NCI-H146 (cell line): Measurements from ENCODE around the gene PCSK7.
"Not testable (repeated sequence)": the region's sequence is repeated elsewhere in the genome, so short reads cannot be mapped to it uniquely, and the experiment has no call there.

Experiments used
- DNase-seq: peaks from one replicate; lab custom pipeline; 2025; lab: John Stamatoyannopoulos, UW

The PCSK7 gene, protein sequence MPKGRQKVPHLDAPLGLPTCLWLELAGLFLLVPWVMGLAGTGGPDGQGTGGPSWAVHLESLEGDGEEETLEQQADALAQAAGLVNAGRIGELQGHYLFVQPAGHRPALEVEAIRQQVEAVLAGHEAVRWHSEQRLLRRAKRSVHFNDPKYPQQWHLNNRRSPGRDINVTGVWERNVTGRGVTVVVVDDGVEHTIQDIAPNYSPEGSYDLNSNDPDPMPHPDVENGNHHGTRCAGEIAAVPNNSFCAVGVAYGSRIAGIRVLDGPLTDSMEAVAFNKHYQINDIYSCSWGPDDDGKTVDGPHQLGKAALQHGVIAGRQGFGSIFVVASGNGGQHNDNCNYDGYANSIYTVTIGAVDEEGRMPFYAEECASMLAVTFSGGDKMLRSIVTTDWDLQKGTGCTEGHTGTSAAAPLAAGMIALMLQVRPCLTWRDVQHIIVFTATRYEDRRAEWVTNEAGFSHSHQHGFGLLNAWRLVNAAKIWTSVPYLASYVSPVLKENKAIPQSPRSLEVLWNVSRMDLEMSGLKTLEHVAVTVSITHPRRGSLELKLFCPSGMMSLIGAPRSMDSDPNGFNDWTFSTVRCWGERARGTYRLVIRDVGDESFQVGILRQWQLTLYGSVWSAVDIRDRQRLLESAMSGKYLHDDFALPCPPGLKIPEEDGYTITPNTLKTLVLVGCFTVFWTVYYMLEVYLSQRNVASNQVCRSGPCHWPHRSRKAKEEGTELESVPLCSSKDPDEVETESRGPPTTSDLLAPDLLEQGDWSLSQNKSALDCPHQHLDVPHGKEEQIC

DNA sequence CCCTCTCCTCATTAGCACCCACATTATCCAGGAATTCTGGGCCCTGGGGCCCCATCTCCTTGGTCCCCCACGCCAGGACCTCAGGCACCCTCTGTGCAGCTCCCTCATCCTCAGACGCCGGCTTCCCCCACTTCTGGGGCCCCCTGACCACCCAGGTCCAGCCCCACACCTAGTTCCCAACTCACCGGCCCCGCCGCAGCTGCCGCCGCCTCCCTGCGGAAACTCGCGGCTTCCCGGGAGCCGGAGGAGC is at the start of gene PCSK7:
PCSK7 (minus strand) TSS at position 232 of the 250 bp plus-strand sequence. CDS start 2,229 bp downstream, outside the sequence.
- no peak for DNase-seq

DNA sequence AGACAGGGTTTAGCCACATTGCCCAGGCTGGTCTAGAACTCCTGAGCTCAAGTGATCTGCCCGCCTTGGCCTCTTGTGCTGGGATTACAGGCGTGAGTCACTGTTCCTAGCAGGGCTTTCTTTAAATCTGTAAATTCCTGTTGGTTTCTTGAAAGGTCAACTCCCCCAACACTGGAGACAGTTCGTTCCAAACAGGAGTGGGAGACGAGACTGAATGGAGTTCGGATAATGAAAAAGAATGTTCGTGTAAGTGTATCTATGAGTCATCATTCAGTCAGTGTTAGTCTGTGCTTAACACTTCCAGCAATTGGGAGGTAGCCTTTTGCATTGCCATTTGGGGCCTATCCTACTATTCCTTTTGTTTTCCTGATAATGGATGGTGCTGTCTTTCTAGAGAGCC is 49.3 kb upstream of the PCSK7 start:
- DNase-seq: no peak

DNA sequence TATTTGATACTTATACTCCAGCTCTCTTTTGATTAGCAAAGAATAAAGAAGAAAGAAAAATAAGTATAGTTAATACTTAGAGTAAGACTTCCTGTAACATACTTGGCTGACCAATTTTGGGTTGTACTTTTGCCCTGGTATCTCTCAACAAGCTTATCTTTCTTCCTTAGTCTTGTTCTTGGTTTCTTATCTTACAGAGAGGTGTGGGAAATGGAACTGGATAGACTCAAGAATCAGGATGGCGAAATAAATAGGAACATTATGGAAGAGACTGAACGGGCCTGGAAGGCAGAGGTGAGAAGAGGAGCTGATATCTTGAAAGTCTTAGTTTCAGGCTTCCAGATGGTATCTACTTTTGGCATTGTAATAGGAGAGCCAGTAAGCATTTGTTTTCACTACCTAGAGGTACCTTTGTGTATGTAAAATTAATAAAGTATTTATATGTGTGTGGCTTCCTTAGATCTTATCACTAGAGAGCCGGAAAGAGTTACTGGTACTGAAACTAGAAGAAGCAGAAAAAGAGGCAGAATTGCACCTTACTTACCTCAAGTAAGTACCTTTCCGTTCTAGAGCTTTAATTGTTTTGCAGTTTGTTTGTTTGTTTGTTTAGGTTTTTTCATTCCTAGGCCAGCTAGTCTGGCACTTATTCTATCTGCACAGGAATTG is 48.0 kb upstream of the PCSK7 start:
- no peak for DNase-seq

DNA sequence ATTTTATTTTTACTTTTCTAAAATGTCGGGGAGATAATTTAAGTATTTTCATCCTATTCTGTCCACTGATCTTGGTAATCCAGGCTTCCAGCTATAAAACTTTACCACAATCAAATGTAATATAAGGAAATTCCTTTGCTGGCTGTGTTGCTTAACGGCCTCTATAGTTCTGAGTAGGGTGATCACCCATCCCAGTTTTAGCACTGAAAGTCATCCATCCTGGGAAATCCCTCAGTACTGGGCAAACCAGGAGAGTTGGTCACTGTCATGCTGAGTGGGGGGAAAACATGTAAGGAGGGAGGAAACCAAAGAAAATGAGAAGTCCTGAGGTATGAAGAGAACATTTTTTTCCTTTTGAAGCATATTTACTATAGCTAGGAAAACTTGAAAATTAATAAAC is 46.5 kb upstream of the PCSK7 start:
- DNase-seq: no peak

DNA sequence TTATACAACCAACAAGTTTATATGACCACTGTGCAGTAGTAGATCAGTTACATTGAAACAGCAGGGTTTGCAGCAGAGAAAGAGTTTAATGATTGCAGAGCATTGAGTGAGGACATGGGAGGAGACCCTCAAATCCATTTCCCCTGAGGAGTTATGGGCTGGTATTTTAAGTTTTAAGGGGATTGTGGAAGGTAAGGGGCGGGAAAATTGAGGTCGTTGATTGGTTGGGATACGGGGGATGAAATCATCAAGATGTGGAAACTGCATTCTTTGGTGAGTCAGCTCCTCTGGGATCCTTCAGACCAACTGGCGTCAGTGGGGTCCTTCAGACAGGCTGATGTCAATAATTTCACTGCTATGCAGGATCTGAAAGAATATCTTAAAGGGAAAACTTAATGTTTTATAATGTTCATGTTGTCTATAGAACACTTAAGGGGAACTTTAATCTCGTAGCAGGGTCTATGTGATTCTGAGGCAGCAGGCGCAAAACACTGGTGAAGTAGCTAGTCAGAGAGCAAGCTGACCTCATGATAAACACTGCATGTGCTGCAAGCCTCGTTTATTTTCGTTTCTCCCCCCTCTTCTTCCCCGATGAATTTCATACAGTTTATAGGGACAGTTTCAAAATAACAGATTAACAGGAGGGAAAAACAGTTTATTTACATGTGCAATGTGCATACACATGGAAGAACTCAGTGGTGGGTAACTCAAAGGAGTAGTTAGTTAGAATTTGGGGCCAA is 41.8 kb upstream of the PCSK7 start:
- DNase-seq: no peak

DNA sequence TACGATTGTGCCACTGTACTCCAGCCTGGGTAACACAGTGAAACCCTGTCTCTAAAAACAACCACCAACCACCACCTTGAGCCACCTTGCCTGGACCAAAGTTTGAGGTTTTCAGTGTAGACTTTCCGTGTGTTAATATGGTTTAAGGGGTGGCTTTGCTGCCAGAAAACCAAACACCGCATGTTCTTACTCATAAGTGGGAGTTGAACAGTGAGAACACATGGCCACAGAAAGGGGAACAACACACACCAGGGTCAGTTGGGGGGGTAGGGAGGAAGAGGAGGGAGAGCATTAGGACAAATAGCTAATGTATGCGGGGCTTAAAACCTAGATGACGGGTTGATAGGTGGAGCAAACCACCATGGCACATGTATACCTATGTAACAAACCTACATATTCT is 40.3 kb upstream of the PCSK7 start:
- not testable (repeated sequence) for DNase-seq

DNA sequence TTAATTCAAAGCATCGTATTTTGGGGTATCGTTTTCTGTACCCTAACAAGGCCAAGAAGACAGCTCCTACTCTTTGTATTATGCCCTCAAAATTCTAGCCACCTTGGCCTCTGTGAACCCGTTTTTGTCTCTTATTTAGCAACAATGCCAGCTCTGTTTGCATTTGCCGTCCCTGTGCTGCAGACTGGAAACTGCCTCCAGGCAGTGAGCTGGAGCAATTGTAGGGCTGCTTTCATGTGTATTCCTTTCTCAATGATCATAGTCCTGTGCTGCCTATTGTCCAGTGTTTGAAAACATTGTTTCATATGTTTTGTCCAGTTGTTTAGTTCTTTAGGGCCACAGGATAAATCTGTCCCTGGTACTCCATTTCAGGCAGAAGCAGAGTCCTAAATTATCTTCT is 39.3 kb upstream of the PCSK7 start:
- DNase-seq: no peak

DNA sequence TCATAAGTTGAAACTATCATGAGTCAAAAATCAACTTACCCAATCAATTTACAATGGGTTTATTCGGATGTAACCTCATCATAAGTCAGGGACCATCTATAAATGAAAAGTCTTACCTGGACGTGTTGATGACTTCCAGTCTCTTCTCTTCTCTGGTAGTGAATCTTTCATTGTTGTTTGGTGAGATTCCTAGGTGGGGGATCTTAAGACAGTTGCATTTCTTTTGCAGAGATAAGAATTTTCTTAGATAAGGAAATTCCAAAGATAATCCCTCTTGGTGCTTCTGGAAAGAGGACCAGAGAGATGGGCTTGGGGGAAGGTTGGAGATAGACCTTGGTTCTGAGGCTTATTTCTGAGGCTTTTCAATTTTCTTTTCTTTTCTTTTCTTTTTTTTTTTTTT is 38.0 kb upstream of the PCSK7 start:
- DNase-seq: no peak

DNA sequence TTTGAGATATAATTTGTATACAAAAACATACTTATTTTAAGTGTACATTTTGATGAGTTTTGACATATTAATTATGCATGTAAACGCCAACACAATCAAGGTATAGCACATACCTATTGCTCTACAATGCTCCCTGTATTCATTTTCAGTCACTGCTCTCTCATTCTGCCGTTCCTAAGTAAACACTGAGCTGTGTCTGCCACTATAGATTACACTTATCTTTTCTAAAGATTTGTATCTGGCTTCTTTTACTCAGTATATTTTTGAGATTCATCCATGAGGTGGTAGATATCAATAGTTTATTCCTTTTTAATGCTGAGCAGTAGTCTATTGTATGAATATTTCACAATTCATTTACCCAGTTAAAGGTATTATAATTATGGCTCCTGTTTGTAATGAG is 33.9 kb upstream of the PCSK7 start:
- DNase-seq: no peak

DNA sequence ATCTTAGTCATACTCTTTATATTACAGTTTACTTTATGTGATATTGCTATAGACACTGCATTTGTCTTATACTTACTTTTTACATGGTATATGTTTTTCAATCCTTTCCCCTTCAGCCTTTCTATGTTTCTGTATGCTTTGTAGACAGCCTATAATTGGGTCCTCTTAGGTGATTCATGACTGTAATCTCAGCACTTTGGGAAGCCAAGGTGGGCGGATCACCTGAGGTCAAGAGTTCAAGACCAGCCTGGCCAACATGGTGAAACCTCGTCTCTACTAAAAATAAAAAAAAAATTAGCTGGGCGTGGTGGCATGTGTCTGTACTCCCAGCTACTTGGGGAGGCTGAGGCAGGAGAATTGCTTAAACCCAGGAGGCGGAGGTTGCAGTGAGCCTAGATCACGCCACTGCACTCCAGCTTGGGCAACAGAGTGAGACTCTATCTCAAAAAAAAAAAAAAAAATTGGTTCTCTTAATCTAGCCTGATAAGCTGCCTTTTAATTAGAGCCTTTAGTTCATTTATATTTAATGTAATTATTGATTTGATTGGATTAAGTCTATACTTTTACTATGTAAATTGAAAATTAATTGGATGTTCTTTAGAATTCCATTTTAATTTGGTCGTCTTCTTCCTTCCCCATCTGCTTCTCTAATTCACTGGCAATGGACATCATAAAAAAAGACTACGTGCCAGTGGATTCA is 32.9 kb upstream of the PCSK7 start:
- DNase-seq: not testable (repeated sequence)

DNA sequence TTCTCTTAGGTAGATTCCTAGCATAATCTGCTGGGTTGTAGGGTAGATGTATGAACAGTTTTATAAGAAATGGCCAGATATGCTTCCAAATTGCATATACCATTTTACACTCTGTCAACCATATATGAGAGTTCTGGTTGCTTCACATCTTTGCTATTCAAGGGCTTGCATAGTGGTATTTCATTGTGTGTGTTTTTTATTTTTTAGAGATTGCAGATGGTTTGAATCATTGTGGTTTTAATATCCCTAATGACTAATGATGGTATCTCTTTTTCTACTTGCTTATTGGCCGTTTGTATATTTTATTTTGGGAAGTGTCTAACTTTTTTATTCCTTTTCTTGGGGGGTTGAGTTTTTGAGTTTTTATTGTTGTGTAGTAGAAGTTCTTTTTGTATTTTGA is 27.5 kb upstream of the PCSK7 start:
- DNase-seq: no peak

DNA sequence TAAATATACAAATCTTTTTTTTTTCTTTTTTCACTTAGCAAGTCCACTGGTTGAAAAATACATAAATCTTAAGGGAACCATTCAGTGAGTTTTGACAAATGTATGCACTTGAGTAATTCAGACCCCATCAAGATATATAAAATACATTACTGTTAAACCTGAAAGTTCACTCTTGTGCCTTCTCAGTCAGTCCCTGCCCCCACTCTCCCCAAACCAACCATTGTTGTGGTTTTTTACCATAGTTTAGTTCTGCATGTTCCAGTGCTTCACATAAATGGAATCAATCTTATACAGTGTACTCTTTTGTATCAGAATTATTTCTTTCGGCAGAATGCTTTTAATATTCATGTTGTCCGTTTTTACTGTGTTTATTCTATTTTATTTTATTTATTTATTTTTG is 26.7 kb upstream of the PCSK7 start:
- DNase-seq: no peak

DNA sequence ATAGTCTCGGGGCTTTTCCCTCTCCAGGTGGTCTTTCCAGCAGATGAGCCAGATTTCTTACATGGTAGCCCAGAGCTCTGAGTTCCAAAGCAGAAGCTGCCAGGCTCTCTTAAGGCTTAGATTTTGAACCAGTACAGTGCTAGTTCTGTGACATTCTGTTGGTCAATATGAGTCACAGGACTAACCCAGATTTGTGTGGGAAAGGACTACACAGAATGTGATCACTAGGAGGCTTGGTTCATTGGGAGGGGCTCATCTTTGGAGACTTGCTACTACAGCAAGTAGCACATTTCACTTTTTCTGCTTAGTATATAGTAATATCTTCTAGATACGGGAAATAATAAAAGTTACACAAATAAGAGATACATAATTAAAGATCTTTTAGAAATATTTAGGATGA is 24.7 kb upstream of the PCSK7 start:
- DNase-seq: no peak

DNA sequence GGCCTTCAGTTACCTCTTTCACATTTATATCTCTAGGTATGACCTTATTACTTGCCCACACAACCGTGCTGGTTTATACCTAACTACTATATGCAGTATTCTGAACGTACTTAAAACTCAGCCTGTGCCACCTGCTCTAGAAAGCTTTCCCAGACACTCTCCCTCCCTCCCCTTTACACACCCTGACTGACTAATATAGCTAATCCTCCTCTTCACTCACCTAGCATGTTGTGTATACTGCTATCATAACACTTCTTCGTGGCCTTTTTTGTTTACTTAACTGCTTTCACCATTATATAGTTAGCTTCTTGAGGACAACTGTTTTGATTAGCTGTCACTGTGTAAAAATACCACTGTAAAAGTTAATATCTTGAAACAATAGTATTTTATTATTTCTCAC is 24.1 kb upstream of the PCSK7 start:
- no peak for DNase-seq

DNA sequence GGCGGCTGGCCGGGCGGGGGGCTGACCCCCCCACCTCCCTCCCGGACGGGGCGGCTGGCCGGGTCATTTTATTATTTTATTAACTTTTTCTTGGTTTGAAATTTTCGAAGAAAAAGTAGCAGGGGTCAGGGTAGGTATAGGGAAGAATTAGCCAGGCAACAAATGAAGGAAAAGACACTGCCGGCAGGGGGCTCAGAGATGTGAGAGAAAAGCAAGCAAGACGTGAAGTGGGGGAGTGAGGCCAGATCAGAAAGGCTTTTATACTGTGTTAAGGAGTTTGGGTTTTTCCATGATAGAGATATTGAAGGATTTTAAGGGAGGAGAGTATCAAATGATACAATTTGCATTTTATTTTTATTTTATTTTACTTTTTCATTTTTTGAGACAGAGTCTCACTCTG is 19.6 kb upstream of the PCSK7 start:
- no peak for DNase-seq

DNA sequence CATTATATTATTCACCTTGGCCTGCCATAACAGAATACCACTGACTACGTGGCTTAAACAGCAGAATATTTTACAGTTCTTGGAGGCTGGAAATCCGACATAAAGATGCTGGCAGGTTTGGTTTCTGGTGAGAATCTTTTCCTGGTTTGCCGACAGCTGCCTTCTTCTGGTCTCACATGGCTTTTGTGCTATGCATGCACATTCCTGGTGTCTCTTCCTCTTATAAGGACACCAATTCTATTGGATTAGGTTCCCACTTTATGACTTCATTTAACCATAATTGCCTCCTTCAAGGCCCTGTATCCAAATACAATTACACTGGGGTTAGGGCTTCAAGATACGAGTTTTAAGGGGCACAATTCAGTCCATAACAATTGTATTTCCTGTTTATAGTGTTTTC is 17.7 kb upstream of the PCSK7 start:
- DNase-seq: no peak

DNA sequence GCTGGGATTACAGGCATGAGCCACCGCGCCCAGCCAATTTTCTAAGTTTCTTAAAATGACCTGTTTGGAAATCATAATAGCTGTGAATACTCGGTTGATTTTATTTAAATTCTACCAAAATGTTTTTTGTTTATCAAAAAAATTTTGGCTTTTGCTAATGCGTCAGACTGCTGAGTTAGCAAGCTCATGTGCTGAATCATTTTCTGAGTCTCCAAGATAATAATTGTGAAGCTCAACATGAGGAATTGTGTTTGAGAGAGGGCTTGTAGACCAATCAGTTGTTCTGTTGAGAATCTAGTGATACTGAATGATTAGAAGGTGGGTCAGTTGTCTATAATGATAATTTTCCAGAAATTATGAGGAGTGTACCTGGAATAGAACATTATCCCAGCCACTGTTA is 16.5 kb upstream of the PCSK7 start:
- no peak for DNase-seq

DNA sequence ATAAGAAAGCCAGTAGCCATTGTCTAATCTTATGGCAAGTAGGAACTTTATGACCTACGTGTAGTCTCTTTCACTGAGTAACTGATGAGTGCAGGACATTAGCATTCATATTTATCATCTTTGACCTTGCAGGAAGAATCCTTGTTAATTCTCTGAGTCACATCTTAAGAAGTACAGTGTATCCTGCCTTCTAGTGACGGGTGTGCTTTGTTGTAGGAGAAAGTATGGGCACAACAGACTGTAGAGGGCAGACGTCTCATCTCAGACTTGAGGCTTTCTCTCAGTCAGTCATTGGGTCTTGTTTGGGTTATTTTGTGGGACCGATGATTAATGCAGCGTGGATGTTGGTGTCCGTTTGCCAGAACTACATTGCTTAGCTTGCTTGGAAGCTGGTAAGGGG is 7.4 kb upstream of the PCSK7 start:
- DNase-seq: no peak

DNA sequence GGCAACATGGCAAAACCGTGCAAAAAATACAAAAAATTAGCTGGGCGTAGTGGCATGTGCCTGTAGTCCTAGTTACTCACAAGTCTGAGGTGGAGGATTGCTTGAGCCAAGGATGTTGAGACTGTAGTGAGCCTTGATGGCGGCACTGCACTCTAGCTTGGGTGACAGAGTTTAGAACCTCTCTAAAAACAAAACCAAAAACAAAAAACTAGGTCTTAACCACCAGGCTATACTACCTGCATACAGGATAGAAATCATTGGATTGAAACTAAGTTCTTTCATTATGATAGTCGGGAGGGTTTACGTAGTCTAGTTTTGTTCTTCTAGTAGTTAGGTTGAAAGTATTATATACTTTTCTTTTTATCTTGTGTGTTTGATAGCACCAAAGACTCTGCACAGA is 6.3 kb upstream of the PCSK7 start:
- no peak for DNase-seq

DNA sequence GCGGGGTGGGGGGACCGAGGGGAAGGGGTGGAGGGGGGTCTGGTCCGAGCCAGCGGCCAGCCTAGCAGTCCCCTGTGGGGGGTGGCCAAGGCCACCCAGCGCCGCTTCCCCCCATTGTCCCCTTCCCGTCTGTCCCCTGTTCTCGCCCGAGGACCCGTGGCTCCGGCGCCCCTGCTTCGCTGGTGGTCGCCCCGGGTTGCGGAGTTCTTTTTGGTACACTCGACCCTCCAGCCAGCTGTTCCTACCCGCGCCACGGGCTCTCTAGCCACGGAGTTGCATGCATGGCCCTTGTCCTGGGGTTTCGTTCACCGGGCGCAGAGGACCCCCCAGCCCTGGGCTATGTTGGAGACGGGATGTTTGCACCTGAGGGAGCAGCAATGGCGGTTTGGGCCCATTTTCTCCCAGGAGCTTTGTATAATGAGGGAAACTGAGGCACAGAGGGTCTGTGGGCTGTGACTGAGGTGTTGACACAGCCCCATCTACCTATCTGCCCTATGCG is 1.1 kb upstream of the PCSK7 start:
- DNase-seq: peak; percentile 54

DNA sequence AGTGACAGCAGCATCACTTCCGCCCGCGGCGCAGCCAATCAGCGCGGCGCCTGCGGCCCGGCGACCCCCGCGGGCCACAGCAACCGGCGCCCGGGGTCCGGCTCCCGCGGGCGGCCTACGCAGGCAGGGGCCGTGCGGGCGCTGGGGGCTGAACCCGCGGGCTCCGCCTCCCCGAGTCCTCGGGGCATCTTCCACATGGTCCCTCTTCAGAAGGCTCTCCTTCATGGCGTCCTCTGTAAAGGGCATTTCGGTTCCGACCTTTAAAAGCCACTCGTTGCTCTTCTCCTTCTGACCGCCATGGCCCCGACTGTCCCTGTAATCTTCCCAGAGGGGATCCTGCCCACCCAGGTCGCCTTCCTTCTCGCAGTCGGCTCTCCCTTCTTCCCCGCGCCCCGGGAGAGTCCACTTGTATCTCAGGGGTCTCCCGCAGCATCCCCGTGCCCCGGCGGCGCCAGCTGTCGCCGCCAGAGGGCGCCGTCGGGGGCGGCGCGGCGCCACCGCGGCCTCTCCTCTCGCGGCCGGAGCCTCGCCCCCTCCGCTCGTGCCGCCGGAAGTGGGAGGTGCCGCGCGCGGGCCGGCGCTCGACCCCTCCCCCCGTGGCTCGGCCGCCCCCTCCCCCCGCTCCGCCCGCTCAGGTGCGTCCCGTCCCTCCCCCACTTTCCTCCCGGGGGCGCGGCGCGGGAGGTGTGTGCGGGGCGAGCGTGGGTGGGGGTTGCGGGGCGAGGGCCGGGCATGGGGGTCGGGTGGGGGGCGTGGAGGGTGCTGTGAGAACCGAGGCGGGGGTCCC is 412 bp upstream of the PCSK7 start, which contains the start of gene RNF214:
RNF214 (plus strand) TSS at position 580 of the 787 bp plus-strand sequence. CDS start 1,602 bp downstream, outside the sequence.
- DNase-seq: peak; percentile 83
